ENCODE data around the gene RAB4A. TPM values are rescaled to one million over a fixed set of nuclear protein-coding genes. Genes with fewer than 3 reads are reported as not detected.

Gene RAB4A
- total and polyA plus RNA-seq, 2 of the 8 experiments (the other 6 are each of a cell fraction or from before 2014, with no cell fraction given) = 13.3 to 68.8 TPM

DNA sequence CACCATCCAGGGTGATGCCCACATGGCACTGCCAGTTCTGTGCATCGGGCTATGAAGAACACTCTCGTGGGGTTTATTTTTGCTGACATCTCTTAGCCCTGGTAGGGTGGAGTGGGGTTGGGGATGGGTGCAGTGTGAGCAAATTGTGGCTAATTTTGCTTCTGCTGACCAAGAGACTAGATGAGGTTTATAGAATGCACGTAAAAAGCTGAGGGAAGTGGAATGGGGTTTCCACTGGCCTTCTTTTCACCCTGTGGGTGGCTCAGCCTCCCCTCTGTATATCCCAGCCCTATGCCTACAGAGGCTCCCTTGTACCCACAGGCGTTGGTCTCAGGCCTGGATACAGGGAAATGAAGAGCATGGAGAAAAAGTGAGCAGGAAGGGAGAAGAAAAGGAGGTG is 44.1 kb upstream of the RAB4A start:
- Histone ChIP-seq H4K5ac (ENCODE audit: insufficient read length, low read depth, low read length) (no peak overlapping the region), H4K20me1 (replicated peaks in 1 of 2; ENCODE audit: control insufficient read depth in 1 of 2, insufficient read depth in 2 of 2, low read length in 2 of 2) (no peaks in the 10 kb centered on the region), H3K36me3 (ENCODE audit: control insufficient read depth in 2 of 4, insufficient read depth in 4 of 4, low read length in 3 of 4) (no peaks in the 10 kb centered on the region), H2BK20ac (ENCODE audit: low read length) (peak overlapping the region; percentile 38; the same call in 1 of the 2 replicates), H3K18ac (ENCODE audit: extremely low read depth, low read length) (peak overlapping the region; percentile 9; the same call in 1 of the 2 replicates), H2BK120ac (replicated peaks; ENCODE audit: low read depth, low read length) (peak overlapping the region; percentile 24), H3K4me3 (ENCODE audit: extremely low read depth in 1 of 4, insufficient read depth in 2 of 4, low read depth in 3 of 4, low read length in 4 of 4) (no peak overlapping the region), H3K79me2 (ENCODE audit: control insufficient read depth in 1 of 2, insufficient read depth in 2 of 2, low read length in 2 of 2) (no peaks in the 10 kb centered on the region), H3K14ac (ENCODE audit: insufficient read length) (no peak overlapping the region), H2AK5ac (ENCODE audit: low read depth, low read length) (no peak overlapping the region), H2BK12ac (ENCODE audit: low read depth, low read length) (peak overlapping the region; percentile 85; the same call in 1 of the 2 replicates), H3K23me2 (ENCODE audit: low read depth, low read length) (no peaks in the 10 kb centered on the region), H3K79me1 (ENCODE audit: low read depth, low read length) (no peaks in the 10 kb centered on the region), H3K27me3 (replicated peaks in 1 of 4; ENCODE audit: control insufficient read depth in 3 of 4, extremely low read depth in 1 of 4, insufficient read depth in 3 of 4, low read length in 3 of 4) (no peaks in the 10 kb centered on the region), H2AFZ (ENCODE audit: low read length) (no peak overlapping the region), H4K8ac (ENCODE audit: extremely low read depth, insufficient read depth, low read length) (no peak overlapping the region), H3K9me3 (ENCODE audit: insufficient read depth in 2 of 2, low read depth in 1 of 2, low read length in 1 of 2) (no peaks in the 10 kb centered on the region), H2BK5ac (ENCODE audit: low read depth, low read length) (peak overlapping the region; percentile 35; the same call in 1 of the 2 replicates), H3K4me2 (ENCODE audit: insufficient read depth in 1 of 2, low read depth in 2 of 2, low read length in 2 of 2) (no peak overlapping the region), H3K27ac (ENCODE audit: low read depth, low read length) (no peak overlapping the region), H3K9ac (replicated peaks in 1 of 4; ENCODE audit: extremely low read depth in 1 of 4, low read depth in 3 of 4, low read length in 3 of 4) (no peak overlapping the region), H2BK15ac (ENCODE audit: low read length) (peak overlapping the region; percentile 51; the same call in 1 of the 2 replicates), H4K91ac (replicated peaks; ENCODE audit: insufficient read length, low read length) (peak overlapping the region; percentile 68), H3K56ac (replicated peaks; ENCODE audit: insufficient read length, low read depth, low read length) (no peak overlapping the region), H3K4me1 (replicated peaks in 1 of 4; ENCODE audit: control insufficient read depth in 3 of 4, insufficient read depth in 4 of 4, low read length in 3 of 4) (peaks cover 20 to 37% (median 27%) of the 10 kb centered on the region in 4 experiments), H3K23ac (ENCODE audit: insufficient read length) (no peak overlapping the region), H3K4ac (replicated peaks; ENCODE audit: insufficient read length, low read depth, low read length) (peak overlapping the region; percentile 58)
- ChIA-PET CTCF (ENCODE audit: partially characterized antibody) (interaction anchor here (0.6 to 5.7 kb wide), 54 partner anchors 9 to 563 kb away, joined by 3 to 43 read pairs (median 4); partner anchors contain the start of gene RHOU), POLR2A (ENCODE audit: partially characterized antibody) (no interaction called here)
- FAIRE-seq = no peak
- peak in 1 of 2 experiments; percentile 39 for DNase-seq (ENCODE audit: low read depth in 1 of 2, low spot score in 2 of 2)
- 91% methylated on average over 4 of the region's 4 CpGs; no CpG with 5 or more reads in 1 of the 2 experiments for WGBS, 2 experiments (ENCODE audit: extremely low coverage in 1 of 2, insufficient coverage in 1 of 2, insufficient read length in 1 of 2, insufficient replicate concordance in 2 of 2, low coverage in 1 of 2, low lambda C conversion rate in 2 of 2, missing lambda C conversion rate in 1 of 2)
- TF ChIP-seq ASH2L (IDR thresholded peaks at IDR 0.05; ENCODE audit: low read length) = no peak
- TF ChIP-seq GTF2F1 (IDR thresholded peaks at IDR 0.05; ENCODE audit: borderline replicate concordance, low read depth, low read length) = no peak
- TF ChIP-seq SP1 (IDR thresholded peaks at IDR 0.05; ENCODE audit: low read depth, low read length) = no peak
- no peak for TF ChIP-seq POLR2A (IDR thresholded peaks at IDR 0.05; ENCODE audit: control extremely low read depth in 1 of 2, low read depth in 2 of 2, low read length in 2 of 2)
- no peak for TF ChIP-seq SUZ12 (IDR thresholded peaks at IDR 0.05; ENCODE audit: low read length)
- no peak for TF ChIP-seq SRF (IDR thresholded peaks at IDR 0.05; ENCODE audit: low read depth, low read length)
- TF ChIP-seq BRCA1 (IDR thresholded peaks at IDR 0.05; ENCODE audit: low read depth, low read length) = no peak
- no peak for TF ChIP-seq SIX5 (IDR thresholded peaks at IDR 0.05; ENCODE audit: low read depth, low read length)
- TF ChIP-seq RAD21 (IDR thresholded peaks at IDR 0.05 in 1 of 2, conservative IDR thresholded peaks at IDR 0.05 in 1 of 2; ENCODE audit: low read depth in 2 of 2, low read length in 2 of 2) = no peak
- TF ChIP-seq CREB1 (IDR thresholded peaks at IDR 0.05) = no peak
